Head of caudate nucleus (tissue), 42 donors: ENCODE results near the gene MRPL28.
A peak's percentile ranks its signal among the peaks of the same experiment; 100 is the strongest.
"Not testable (repeated sequence)": the region's sequence is repeated elsewhere in the genome, so short reads cannot be mapped to it uniquely, and the experiment has no call there.

ENCODE experiments used
- DNase-seq, 42 donors: peaks; one replicate each; pipeline versions ENCODE4 v3.0.0 to v3.0.0-alpha.2; 2020 to 2021; ENCODE audit warnings: mixed read lengths in 7 of 42
- intact Hi-C: fragments of 100-400 bp; cut with DNase I; formaldehyde crosslinking; loops from one replicate; pipeline ENCODE4 v1.15.0; 2022

MRPL28 gene

GRCh38 chr16:396199-396598 is 25.9 kb upstream of the MRPL28 start:
- intact Hi-C loops = no loop called here
- DNase-seq = no peak

GRCh38 chr16:392450-393030 is 22.2 kb upstream of the MRPL28 start:
- no peak for DNase-seq
- intact Hi-C loops = no loop called here

- intact Hi-C loops = no loop called here
- peak in 40 of 42 donors; percentile 43 to 88 (median 68) for DNase-seq
Observed at GRCh38 chr16:391885-392335, 21.6 kb upstream of the MRPL28 start.

- DNase-seq = no peak
- intact Hi-C loops = no loop called here
Observed at GRCh38 chr16:389352-389751, 19.0 kb upstream of the MRPL28 start.

- DNase-seq, intact Hi-C loops: not testable (repeated sequence)
Observed at GRCh38 chr16:387761-388666, 17.7 kb upstream of the MRPL28 start.

GRCh38 chr16:386641-387156 is 16.4 kb upstream of the MRPL28 start:
- DNase-seq = peak in 25 of 42 donors; percentile 32 to 76 (median 53)
- intact Hi-C loops = no loop called here

GRCh38 chr16:383326-384051 is 13.2 kb upstream of the MRPL28 start:
- DNase-seq = peak in 1 of 42 donors; percentile 4
- intact Hi-C loops = no loop called here

- intact Hi-C loops = no loop called here
- peak in 38 of 42 donors; percentile 46 to 89 (median 73) for DNase-seq
Observed at GRCh38 chr16:381789-382717, 11.7 kb upstream of the MRPL28 start, which contains the start of gene PGAP6. PGAP6 (minus strand) TSS chr16:381978; CDS start chr16:381821, 157 bp downstream.

- intact Hi-C loops = no loop called here
- peak in 6 of 42 donors; percentile 16 to 60 (median 32) for DNase-seq
Observed at GRCh38 chr16:381012-381788, 10.9 kb upstream of the MRPL28 start.

- peak in 1 of 42 donors; percentile 2 for DNase-seq
- intact Hi-C loops = no loop called here
Observed at GRCh38 chr16:380762-381011, 10.3 kb upstream of the MRPL28 start.

- DNase-seq = no peak
- intact Hi-C loops = no loop called here
Observed at GRCh38 chr16:379961-380761, 9.8 kb upstream of the MRPL28 start.

GRCh38 chr16:379183-379960 is 9.0 kb upstream of the MRPL28 start:
- intact Hi-C loops = no loop called here
- no peak for DNase-seq

GRCh38 chr16:378821-379182 is 8.5 kb upstream of the MRPL28 start:
- intact Hi-C loops = no loop called here
- DNase-seq = no peak

GRCh38 chr16:378113-378820 is 7.9 kb upstream of the MRPL28 start:
- DNase-seq, intact Hi-C loops: not testable (repeated sequence)

- intact Hi-C loops = no loop called here
- peak in 1 of 42 donors; percentile 30 for DNase-seq
Observed at GRCh38 chr16:377419-377951, 7.1 kb upstream of the MRPL28 start.
